IMR-90 (cell line): Measurements from ENCODE around the gene NOP10. TPM values are rescaled to one million over a fixed set of nuclear protein-coding genes. Genes with fewer than 3 reads are reported as not detected.

Source experiments
- ATAC-seq: fragments of 200-7000 bp; cut with Tn5 transposase; 2 replicates; pipeline ENCODE4 v1.9.1; 2020; ENCODE audit warnings: low read depth, mild to moderate bottlenecking, moderate library complexity
- BruUV-seq: library from RNA; stranded (reverse); fragments of 400-500 nt; replicated peaks from 2 replicates; lab custom pipeline; 2021; lab: Mats Ljungman, UMichigan
- CTCF ChIA-PET: fragments of 300-600 bp; formaldehyde crosslinking; extraction: SDS; loops from one replicate; lab custom pipeline; 2021; ENCODE audit warnings: antibody characterized with exemption; lab: Yijun Ruan, JAX
- POLR2A ChIA-PET: fragments of 300-600 bp; sonication (Branson Sonifier 250); formaldehyde crosslinking; loops from one replicate; lab custom pipeline; 2022; ENCODE audit warnings: antibody characterized with exemption; ENCODE audit not compliant: unreplicated experiment; lab: Charles Lee
- DNase-seq: peaks from one replicate; pipeline ENCODE4 v3.0.0; 2013
- H2AFZ ChIP-seq: replicated peaks from 2 replicates; pipeline ENCODE3; 2013; ENCODE audit warnings: low read length, mild to moderate bottlenecking; ENCODE audit not compliant: poor library complexity
- H2AK5ac ChIP-seq: 2 replicates; pipeline ENCODE4 v1.6.1; 2013; ENCODE audit warnings: low read depth, low read length, inconsistent platforms
- H2AK9ac ChIP-seq: replicated peaks from 2 replicates; pipeline ENCODE3; 2013; ENCODE audit warnings: mild to moderate bottlenecking, low read depth, low read length, moderate library complexity; ENCODE audit not compliant: poor library complexity
- H2BK120ac ChIP-seq: 2 replicates; pipeline ENCODE4 v1.6.1; 2013; ENCODE audit warnings: low read depth, low read length, inconsistent platforms
- H2BK15ac ChIP-seq: 3 replicates; pipeline ENCODE4 v1.6.1; 2013; ENCODE audit warnings: low read depth, low read length, inconsistent platforms
- H2BK20ac ChIP-seq: 2 replicates; pipeline ENCODE4 v1.6.1; 2013; ENCODE audit warnings: low read depth, mild to moderate bottlenecking, inconsistent platforms, low read length, moderate library complexity
- H2BK5ac ChIP-seq: 2 replicates; pipeline ENCODE4 v1.6.1; 2013; ENCODE audit warnings: mild to moderate bottlenecking, low read depth, low read length, inconsistent platforms; ENCODE audit not compliant: poor library complexity, severe bottlenecking
- H3K14ac ChIP-seq: replicated peaks from 2 replicates; pipeline ENCODE4 v1.6.1; 2013; ENCODE audit warnings: low read depth, low read length, inconsistent platforms
- H3K18ac ChIP-seq: 2 replicates; pipeline ENCODE4 v1.6.1; 2013; ENCODE audit warnings: low read depth, low read length, control low read depth
- H3K23ac ChIP-seq: 2 replicates; pipeline ENCODE4 v1.6.1; 2013; ENCODE audit warnings: low read depth, low read length, inconsistent platforms
- H3K27ac ChIP-seq: 2 replicates; pipeline ENCODE4 v1.5.1; 2013; ENCODE audit warnings: mild to moderate bottlenecking, control low read depth, low read length; ENCODE audit not compliant: insufficient read depth
- H3K27me3 ChIP-seq: 2 replicates; pipeline ENCODE4 v1.6.1; 2013; ENCODE audit warnings: low read length; ENCODE audit not compliant: control insufficient read depth, insufficient read depth
- H3K36me3 ChIP-seq: 2 replicates; pipeline ENCODE4 v1.6.1; 2013; ENCODE audit warnings: low read length, mixed read lengths; ENCODE audit not compliant: control insufficient read depth, insufficient read depth
- H3K4ac ChIP-seq: 2 replicates; pipeline ENCODE4 v1.6.1; 2013; ENCODE audit warnings: low read depth, low read length, inconsistent platforms
- H3K4me1 ChIP-seq: 2 replicates; pipeline ENCODE4 v1.6.1; 2013; ENCODE audit warnings: low read length, mixed read lengths; ENCODE audit not compliant: control insufficient read depth, insufficient read depth
- H3K4me2 ChIP-seq: 2 replicates; pipeline ENCODE4 v1.6.1; 2013; ENCODE audit warnings: low read depth, mild to moderate bottlenecking, control low read depth, low read length, moderate library complexity
- H3K4me3 ChIP-seq: 2 replicates; pipeline ENCODE4 v1.5.1; 2013; ENCODE audit warnings: low read depth, mild to moderate bottlenecking, control low read depth, low read length, moderate library complexity; ENCODE audit not compliant: insufficient read depth
- H3K56ac ChIP-seq: 2 replicates; pipeline ENCODE4 v1.6.1; 2013; ENCODE audit warnings: low read length, inconsistent platforms; ENCODE audit not compliant: insufficient read depth; ENCODE audit errors: extremely low read depth
- H3K79me1 ChIP-seq, 2 experiments: 2 replicates each; pipeline ENCODE4 v1.6.1; 2013; ENCODE audit warnings: low read length in 2 of 2, inconsistent platforms in 1 of 2, low read depth in 1 of 2
- H3K9ac ChIP-seq: 2 replicates; pipeline ENCODE4 v1.6.1; 2013; ENCODE audit warnings: low read depth, low read length, control low read depth
- H3K9me1 ChIP-seq: 2 replicates; pipeline ENCODE4 v1.6.1; 2013; ENCODE audit warnings: low read length, inconsistent platforms; ENCODE audit not compliant: insufficient read depth
- H3K9me3 ChIP-seq: 2 replicates; pipeline ENCODE4 v1.6.1; 2013; ENCODE audit warnings: low read length; ENCODE audit not compliant: control insufficient read depth, insufficient read depth
- H4K20me1 ChIP-seq: 2 replicates; pipeline ENCODE4 v1.6.1; 2013; ENCODE audit warnings: low read length, inconsistent platforms; ENCODE audit not compliant: insufficient read depth
- H4K5ac ChIP-seq: 2 replicates; pipeline ENCODE4 v1.6.1; 2013; ENCODE audit warnings: mild to moderate bottlenecking, low read depth, low read length, control low read depth
- H4K8ac ChIP-seq, 2 experiments: 2 replicates each; pipeline ENCODE4 v1.6.1; 2013; ENCODE audit warnings: low read depth in 2 of 2, low read length in 2 of 2, control low read depth in 1 of 2, inconsistent platforms in 1 of 2
- H4K91ac ChIP-seq: 2 replicates; pipeline ENCODE4 v1.6.1; 2013; ENCODE audit warnings: low read depth, low read length, inconsistent platforms; ENCODE audit not compliant: insufficient read depth
- BHLHE40 ChIP-seq: fragments of 150-350 bp; IDR thresholded peaks from 2 replicates; pipeline ENCODE4 v1.6.1; 2016; ENCODE audit warnings: mild to moderate bottlenecking, low read depth, low read length
- CEBPB ChIP-seq: IDR thresholded peaks from 2 replicates; pipeline ENCODE4 v1.6.1; 2012; ENCODE audit warnings: low read depth, low read length, improper control_type of control experiment
- CHD1 ChIP-seq: IDR thresholded peaks from 2 replicates; pipeline ENCODE4 v1.6.1; 2012; ENCODE audit warnings: low read depth, low read length, improper control_type of control experiment
- FOS ChIP-seq: fragments of 150-350 bp; IDR thresholded peaks from 2 replicates; pipeline ENCODE4 v1.6.1; 2016; ENCODE audit warnings: low read depth, low read length
- MAFK ChIP-seq: IDR thresholded peaks from 2 replicates; pipeline ENCODE4 v1.6.1; 2012; ENCODE audit warnings: low read depth, low read length, improper control_type of control experiment
- MXI1 ChIP-seq: IDR thresholded peaks from 2 replicates; pipeline ENCODE4 v1.6.1; 2012; ENCODE audit warnings: low read depth, mild to moderate bottlenecking, low read length, moderate library complexity, borderline replicate concordance
- POLR2A ChIP-seq: IDR thresholded peaks from 2 replicates; pipeline ENCODE4 v1.6.1; 2012; ENCODE audit warnings: mild to moderate bottlenecking, low read depth, low read length
- RFX5 ChIP-seq: IDR thresholded peaks from 2 replicates; pipeline ENCODE4 v1.8.0; 2012; ENCODE audit warnings: low read depth, mild to moderate bottlenecking, low read length, moderate library complexity
- SMC3 ChIP-seq: fragments of 150-350 bp; IDR thresholded peaks from 2 replicates; pipeline ENCODE4 v1.6.1; 2016; ENCODE audit warnings: low read depth, mild to moderate bottlenecking, antibody characterized with exemption, low read length, moderate library complexity
- WGBS, 2 experiments: methylation state at CpG; one replicate each; pipeline versions ENCODE4 v1.1.5 to v1.1.7; 2013; ENCODE audit warnings: missing lambda C conversion rate in 2 of 2; ENCODE audit not compliant: insufficient read length in 1 of 2; ENCODE audit errors: extremely low coverage in 2 of 2; 5-methylcytosine and 5-hydroxymethylcytosine counted together
- dilution Hi-C: fragments of 300-500 bp; cut with HindIII; formaldehyde crosslinking; loops from one replicate; pipeline ENCODE4 v1.14.3; 2018; ENCODE audit warnings: low sequenced_read_pairs; ENCODE audit not compliant: unreplicated experiment
- in situ Hi-C: fragments of 300-500 bp; cut with MboI; formaldehyde crosslinking; loops from 3 replicates; pipeline ENCODE4 v1.14.3; 2019; ENCODE audit warnings: low sequenced_read_pairs, inconsistent platforms, mixed read lengths
- intact Hi-C: fragments of 100-400 bp; cut with micrococcal nuclease; formaldehyde crosslinking; loops from 2 replicates; pipeline ENCODE4 v1.10.0; 2022
- polyA plus RNA-seq, 3 experiments: library from polyadenylated mRNA; depleted of rRNA; stranded (reverse); fragments of >200 nt; gene quantifications; 2 replicates each; pipeline ENCODE4 v1.2.3, GENCODE V29; 2012; ENCODE audit warnings: low replicate concordance in 1 of 3
- total RNA-seq: library from RNA; depleted of rRNA; stranded (reverse); fragments of >200 nt; gene quantifications from 2 replicates; pipeline ENCODE4 v1.2.3, GENCODE V29; 2012
- TF ChIP-seq, protein P1 (sequence below): fragments of 150-350 bp; IDR thresholded peaks from 2 replicates; pipeline ENCODE4 v1.6.1; 2016; ENCODE audit warnings: low read depth, mild to moderate bottlenecking, low read length, moderate library complexity, borderline replicate concordance
- TF ChIP-seq, protein P2 (sequence below): fragments of 150-350 bp; IDR thresholded peaks from 2 replicates; pipeline ENCODE4 v1.6.1; 2017; ENCODE audit warnings: mild to moderate bottlenecking, antibody characterized with exemption, low read length, low read depth
- TF ChIP-seq, protein P3 (sequence below): conservative IDR thresholded peaks from 2 replicates; pipeline ENCODE4 v1.5.1; 2012; ENCODE audit warnings: mild to moderate bottlenecking, low read depth, low read length, improper control_type of control experiment

Gene NOP10
- total and polyA plus RNA-seq, 2 of the 4 experiments (the other 2 are of a cell fraction) = 141 to 468 TPM

DNA sequence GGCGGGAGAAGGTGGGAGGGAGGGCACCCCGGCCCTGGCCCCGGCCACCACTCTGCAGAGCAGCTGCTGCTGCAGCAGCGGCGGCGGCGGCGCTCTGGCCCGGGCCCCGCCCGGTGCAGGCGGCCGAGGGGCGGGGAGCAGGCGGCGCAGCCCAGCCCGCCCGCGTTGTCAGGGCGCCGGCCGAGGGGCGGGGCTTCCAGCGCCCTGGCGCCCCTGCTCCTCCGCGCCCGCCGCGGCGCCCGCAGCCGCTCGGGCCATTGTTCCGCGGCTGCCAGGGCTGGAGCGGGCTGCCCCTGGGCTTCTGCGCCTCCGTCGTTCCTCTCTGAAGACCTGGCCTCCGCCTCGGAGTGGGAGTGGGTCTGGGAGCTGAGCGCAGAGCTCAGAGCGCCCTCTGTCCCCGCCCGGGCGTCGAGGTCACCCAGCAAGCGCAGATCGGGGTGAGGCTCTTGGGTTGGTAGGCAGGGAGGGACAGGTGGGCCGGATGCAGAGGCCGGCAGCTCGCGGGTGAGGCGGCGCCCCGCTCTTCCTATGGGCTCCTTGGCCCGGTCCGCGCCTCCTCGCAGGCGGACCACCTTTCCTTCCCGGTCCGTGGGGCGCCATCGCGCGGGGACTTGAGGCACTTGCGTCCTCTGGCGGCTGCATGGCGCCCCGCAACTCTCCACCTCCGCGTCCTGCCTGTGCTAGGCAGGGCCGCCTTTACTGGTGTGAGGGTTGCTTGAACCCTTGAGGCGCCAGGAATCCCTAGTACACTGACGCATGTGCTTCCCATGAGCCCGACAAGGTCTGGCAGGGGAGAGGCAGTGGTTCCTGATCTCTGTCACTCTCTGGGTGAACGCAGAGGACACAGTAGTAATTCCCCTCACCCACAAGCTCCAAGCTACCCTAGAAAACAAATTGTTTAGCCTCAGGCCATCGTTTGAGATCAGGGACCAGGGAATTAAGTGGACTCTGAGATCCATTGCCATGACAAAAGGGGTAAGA is 24.5 kb upstream of the NOP10 start, which contains the start of gene LPCAT4:
Gene LPCAT4, minus strand, starts transcription at position 96 of the 981 bp plus-strand sequence. CDS start 96 bp downstream, outside the sequence.
- Histone ChIP-seq H3K18ac (peak within 1 kb of the TSS; percentile 81), H2AK5ac (peak within 1 kb of the TSS; percentile 67), H2BK120ac (peak within 1 kb of the TSS; percentile 82), H3K9me3 (no peaks in the 10 kb centered on the region), H3K4me2 (peak within 1 kb of the TSS; percentile 99), H2BK15ac (0 out of 3 replicates have a peak within 1 kb of the TSS, but pooled peaks have one; percentile 50), H3K4me3 (peak within 1 kb of the TSS; percentile 87), H3K14ac (peak within 1 kb of the TSS; percentile 99), H3K79me1 (peaks cover 23 to 39% of the 10 kb centered on the region in 2 experiments), H4K5ac (peak within 1 kb of the TSS; percentile 92), H2BK20ac (peak within 1 kb of the TSS; percentile 15), H3K56ac (peak within 1 kb of the TSS; percentile 40), H4K91ac (peak within 1 kb of the TSS; percentile 74), H3K4me1 (0 out of 2 replicates have a peak, but pooled peaks cover 3% of the 10 kb centered on the region), H3K23ac (peak within 1 kb of the TSS; percentile 98), H2AK9ac (peak within 1 kb of the TSS; percentile 96), H3K9ac (peak within 1 kb of the TSS; percentile 93), H2AFZ (peak within 1 kb of the TSS; percentile 98), H3K27me3 (no peaks in the 10 kb centered on the region), H3K4ac (peak within 1 kb of the TSS; percentile 93), H3K36me3 (peaks cover 4% of the 10 kb centered on the region), H3K27ac (peak within 1 kb of the TSS; percentile 85), H2BK5ac (peak within 1 kb of the TSS; percentile 91), H4K20me1 (peaks cover 8% of the 10 kb centered on the region; the same call in 1 of the 2 replicates), H4K8ac (peak within 1 kb of the TSS; percentile 57 to 88), H3K9me1 (peaks cover 10% of the 10 kb centered on the region)
- no TSS peak for BruUV-seq
- dilution Hi-C loops (no loop called here), intact Hi-C loops (loop anchor here (1.0 to 10.0 kb wide), 4 partner anchors 24 to 303 kb away; partner anchors contain the start of genes NOP10 and NUTM1), in situ Hi-C loops (loop anchor here (10.0 kb wide), 1 partner anchor 263 kb away; the partner anchor contains the start of genes EMC7 and PGBD4)
- ChIA-PET POLR2A (interaction anchor here (0.6 kb wide), 1 partner anchor 157 kb away, joined by 4 read pairs; the partner anchor contains the start of gene KATNBL1), CTCF (interaction anchor here (0.5 to 1.7 kb wide), 15 partner anchors 9 to 288 kb away, joined by 3 to 5 read pairs (median 3); partner anchors contain the start of genes NOP10 and NUTM1)
- WGBS, 2 experiments = 0% methylated on average over 29 of the region's 80 CpGs; no CpG with 5 or more reads in 1 of the 2 experiments
- ATAC-seq = peak; percentile 94
- DNase-seq = peak; percentile 80
- TF ChIP-seq, protein P1, sequence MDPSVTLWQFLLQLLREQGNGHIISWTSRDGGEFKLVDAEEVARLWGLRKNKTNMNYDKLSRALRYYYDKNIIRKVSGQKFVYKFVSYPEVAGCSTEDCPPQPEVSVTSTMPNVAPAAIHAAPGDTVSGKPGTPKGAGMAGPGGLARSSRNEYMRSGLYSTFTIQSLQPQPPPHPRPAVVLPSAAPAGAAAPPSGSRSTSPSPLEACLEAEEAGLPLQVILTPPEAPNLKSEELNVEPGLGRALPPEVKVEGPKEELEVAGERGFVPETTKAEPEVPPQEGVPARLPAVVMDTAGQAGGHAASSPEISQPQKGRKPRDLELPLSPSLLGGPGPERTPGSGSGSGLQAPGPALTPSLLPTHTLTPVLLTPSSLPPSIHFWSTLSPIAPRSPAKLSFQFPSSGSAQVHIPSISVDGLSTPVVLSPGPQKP = no peak
- peak; percentile 76 for TF ChIP-seq SMC3
- TF ChIP-seq, protein P2, sequence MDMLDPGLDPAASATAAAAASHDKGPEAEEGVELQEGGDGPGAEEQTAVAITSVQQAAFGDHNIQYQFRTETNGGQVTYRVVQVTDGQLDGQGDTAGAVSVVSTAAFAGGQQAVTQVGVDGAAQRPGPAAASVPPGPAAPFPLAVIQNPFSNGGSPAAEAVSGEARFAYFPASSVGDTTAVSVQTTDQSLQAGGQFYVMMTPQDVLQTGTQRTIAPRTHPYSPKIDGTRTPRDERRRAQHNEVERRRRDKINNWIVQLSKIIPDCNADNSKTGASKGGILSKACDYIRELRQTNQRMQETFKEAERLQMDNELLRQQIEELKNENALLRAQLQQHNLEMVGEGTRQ = no peak
- TF ChIP-seq BHLHE40 = no peak
- TF ChIP-seq MAFK = no peak
- TF ChIP-seq FOS = no peak
- TF ChIP-seq MXI1 = peak; percentile 69; the same call in 1 of the 2 replicates
- no peak for TF ChIP-seq POLR2A
- no peak for TF ChIP-seq CEBPB
- TF ChIP-seq RFX5 = 0 out of 2 replicates have a peak, but pooled peaks have one; percentile 8
- no peak for TF ChIP-seq CHD1
- TF ChIP-seq, protein P3, sequence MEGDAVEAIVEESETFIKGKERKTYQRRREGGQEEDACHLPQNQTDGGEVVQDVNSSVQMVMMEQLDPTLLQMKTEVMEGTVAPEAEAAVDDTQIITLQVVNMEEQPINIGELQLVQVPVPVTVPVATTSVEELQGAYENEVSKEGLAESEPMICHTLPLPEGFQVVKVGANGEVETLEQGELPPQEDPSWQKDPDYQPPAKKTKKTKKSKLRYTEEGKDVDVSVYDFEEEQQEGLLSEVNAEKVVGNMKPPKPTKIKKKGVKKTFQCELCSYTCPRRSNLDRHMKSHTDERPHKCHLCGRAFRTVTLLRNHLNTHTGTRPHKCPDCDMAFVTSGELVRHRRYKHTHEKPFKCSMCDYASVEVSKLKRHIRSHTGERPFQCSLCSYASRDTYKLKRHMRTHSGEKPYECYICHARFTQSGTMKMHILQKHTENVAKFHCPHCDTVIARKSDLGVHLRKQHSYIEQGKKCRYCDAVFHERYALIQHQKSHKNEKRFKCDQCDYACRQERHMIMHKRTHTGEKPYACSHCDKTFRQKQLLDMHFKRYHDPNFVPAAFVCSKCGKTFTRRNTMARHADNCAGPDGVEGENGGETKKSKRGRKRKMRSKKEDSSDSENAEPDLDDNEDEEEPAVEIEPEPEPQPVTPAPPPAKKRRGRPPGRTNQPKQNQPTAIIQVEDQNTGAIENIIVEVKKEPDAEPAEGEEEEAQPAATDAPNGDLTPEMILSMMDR = peak; percentile 87
